ENCODE results near the gene CHD1L.
"Not testable (repeated sequence)": the region's sequence is repeated elsewhere in the genome, so short reads cannot be mapped to it uniquely, and the experiment has no call there.

The CHD1L gene

DNA sequence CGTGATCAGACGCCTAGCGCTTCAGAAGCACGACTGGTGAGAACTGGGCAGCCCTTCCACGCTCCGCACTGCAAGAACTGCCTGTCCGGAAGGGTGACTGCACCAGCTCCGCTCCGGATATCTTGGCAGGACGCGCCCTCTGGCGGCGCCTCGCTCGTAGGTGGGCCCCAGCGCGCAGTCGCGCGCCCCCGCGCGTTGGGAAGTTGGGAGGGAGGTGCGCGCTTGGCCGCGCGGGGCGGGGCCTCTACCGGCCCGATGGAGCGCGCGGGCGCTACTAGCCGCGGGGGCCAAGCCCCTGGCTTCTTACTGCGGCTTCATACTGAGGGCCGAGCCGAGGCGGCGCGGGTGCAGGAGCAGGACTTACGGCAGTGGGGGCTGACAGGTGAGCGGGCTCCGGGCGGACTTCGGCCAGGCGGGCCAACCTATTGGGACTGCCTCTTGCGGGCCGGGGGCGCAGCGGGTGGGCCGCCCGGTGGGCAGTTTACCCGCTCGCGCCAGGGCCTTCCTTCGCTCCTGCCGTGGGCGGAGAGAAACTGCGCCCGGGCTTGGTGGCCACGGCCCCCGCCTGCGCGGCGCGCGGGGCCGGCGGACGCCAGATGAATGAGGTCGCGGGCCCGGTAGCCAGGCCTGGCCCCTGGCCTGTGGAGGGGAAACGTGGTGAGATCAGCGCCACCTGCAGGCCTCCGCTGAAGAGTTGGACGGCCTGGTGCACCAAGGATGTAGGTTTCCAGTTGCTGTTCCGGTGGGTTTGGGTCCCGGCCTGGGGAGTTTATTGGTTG, at the start of gene CHD1L:
TSS of gene CHD1L (plus strand) at position 236 of the 779 bp plus-strand sequence. CDS start at position 256, 20 bp downstream.
- peak; percentile 95 for DNase-seq (ENCODE audit: low spot score)

DNA sequence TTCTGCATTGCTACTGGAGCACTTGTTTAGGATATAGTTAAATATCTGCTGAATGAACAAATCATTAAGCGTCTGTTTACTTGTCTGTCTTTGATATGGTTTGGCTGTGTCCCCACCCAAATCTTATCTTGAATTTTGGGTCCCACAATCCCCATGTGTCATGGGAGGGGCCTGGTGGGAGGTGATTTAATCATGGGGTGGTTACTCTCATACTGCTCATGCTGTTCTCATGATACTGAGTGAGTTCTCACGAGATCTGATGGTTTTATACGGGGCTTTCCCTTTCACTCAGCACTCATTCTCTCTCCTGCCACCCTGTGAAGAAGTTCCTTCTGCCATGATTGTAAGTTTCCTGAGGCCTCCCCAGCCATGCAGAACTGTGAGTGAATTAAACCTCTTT, 45.2 kb upstream of the CHD1L start:
- DNase-seq (ENCODE audit: low spot score), result not testable (repeated sequence)

GRCh38 chr1:147201276-147201675, 41.2 kb upstream of the CHD1L start:
- no peak for DNase-seq (ENCODE audit: low spot score)

GRCh38 chr1:147201786-147202185, 40.7 kb upstream of the CHD1L start:
- no peak for DNase-seq (ENCODE audit: low spot score)

DNA sequence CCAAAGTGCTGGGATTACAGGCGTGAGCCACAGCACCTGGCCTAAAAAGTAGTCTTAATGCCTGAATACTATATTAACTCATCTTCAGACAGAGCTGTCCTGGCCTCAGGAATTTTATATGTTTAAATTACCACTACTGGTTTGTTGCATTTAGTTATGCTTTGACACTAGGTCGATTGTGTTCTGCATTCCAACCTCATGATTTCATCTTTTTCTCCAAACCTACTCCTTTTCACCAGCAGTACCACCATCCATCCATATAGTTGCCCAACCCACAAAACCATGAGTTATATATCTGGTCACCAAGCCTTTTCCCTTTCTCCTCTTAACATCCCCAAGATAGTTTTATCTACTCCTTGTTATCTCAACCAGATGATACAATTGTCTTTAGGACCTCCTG, 39.9 kb upstream of the CHD1L start:
- DNase-seq (ENCODE audit: low spot score), result no peak

GRCh38 chr1:147204080-147204479, 38.4 kb upstream of the CHD1L start:
- no peak for DNase-seq (ENCODE audit: low spot score)

DNA sequence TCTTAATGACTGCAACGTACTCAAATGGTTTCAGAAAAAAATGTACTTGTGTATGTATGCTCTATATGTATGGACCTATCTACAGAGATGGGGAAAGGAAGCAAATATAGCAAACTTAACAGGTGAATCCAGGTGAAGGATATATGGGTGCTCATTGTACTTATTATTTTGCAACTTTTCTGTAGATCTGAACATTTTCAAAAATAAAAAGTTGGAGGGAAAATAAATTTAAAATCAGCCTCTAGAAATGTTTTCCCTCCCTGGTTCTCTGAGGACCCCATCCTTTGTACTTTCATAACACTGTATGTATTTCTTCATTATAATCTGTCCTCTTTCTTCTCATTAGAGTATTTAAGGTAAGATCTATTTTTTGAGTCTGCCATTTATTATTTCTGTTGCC, 35.3 kb upstream of the CHD1L start:
- no peak for DNase-seq (ENCODE audit: low spot score)

GRCh38 chr1:147208619-147209018, 33.9 kb upstream of the CHD1L start:
- DNase-seq (ENCODE audit: low spot score), result no peak

GRCh38 chr1:147209825-147210821, 32.4 kb upstream of the CHD1L start:
- no peak for DNase-seq (ENCODE audit: low spot score)

DNA sequence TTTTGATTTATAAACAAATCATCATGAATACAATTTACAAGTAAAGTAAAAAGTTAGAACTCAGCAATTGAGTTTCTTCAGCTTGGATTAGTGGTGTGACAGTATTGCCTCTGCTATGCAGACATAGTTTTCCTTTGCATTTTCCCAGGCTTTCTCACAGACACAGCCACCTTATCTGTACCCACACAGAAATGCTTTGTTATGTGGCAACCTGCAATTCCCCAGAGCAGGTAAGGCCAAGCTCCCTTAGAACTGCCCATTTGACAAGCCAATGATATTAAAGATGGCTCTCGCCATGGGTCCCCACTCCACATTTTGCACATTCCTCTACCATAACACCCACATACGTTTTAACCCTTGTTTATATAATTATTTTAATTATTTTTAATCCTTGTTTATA, 31.5 kb upstream of the CHD1L start:
- no peak for DNase-seq (ENCODE audit: low spot score)

DNA sequence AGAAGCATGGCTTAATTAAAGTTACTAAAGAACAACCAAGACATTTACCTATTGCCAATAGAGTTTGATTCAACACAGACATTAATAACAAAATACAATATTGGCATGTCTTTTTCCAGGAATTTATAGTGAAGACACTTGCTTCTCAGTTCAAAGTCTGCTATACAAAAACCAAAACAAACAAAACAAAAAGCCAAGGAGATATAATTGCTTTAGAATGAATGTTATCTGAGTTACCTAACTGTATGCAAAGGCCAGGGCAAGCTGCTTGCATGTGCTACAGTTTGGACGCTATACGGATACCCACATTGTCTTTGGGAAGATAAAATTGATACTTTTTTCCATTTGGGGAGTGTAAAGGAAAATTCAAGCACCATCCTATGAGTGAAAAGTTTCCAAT, 30.9 kb upstream of the CHD1L start:
- no peak for DNase-seq (ENCODE audit: low spot score)

- DNase-seq (ENCODE audit: low spot score), result no peak
Observed at GRCh38 chr1:147213271-147213670, 29.2 kb upstream of the CHD1L start.

GRCh38 chr1:147214325-147214724, 28.2 kb upstream of the CHD1L start:
- no peak for DNase-seq (ENCODE audit: low spot score)

DNA sequence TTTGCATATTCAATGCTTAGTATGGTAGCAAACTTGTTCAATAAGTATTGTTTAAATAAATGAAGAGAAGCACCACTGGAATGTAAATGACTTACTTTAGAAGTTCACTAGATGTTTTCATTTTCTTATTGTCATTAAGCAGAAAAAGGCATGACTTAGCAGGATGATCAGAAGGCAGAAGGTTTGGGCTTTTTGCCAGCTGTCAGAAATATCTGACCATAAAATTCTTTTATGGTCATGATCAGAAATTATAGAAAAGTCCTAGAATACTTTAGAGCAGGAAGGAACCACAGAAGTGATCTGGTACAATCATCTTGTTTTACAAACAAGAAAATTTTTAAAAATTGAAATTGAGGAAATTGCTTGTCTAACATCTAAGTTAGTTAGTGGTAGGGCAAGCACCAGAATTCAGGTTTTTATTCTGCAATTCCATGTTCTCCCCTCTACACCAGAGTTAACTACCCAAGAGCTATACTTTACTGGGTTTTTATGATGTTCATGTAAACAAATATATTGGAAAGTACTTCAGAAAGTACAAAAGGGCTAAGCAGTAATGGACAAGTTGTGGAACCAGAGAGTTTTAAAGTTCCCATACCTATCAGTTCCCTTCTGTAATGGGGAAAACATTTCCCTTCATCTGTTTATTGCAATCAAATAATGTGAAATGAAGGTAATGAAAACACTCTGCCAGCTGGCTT, 27.5 kb upstream of the CHD1L start:
- no peak for DNase-seq (ENCODE audit: low spot score)

- no peak for DNase-seq (ENCODE audit: low spot score)
Observed at GRCh38 chr1:147215540-147215916, 27.0 kb upstream of the CHD1L start.

GRCh38 chr1:147216124-147216523, 26.4 kb upstream of the CHD1L start:
- no peak for DNase-seq (ENCODE audit: low spot score)

DNA sequence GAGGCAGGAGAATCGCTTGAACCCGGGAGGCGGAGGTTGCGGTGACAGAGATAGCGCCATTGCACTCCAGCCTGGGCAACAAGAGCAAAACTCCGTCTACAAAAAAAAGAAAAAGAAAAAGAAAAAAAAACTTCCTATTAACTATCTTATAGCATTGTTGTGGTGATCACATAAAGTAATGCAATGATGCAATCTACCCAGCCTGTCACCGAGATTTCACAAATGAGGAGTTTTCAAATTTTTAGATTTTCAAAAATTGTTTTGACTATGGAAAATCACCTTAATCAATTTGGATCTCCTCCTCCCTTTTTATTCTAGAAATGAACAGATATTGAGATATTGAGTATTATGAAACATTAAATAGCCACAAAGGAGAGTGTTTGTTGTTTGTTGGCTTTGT, 25.3 kb upstream of the CHD1L start:
- no peak for DNase-seq (ENCODE audit: low spot score)

GRCh38 chr1:147218606-147219005, 23.9 kb upstream of the CHD1L start:
- no peak for DNase-seq (ENCODE audit: low spot score)

- no peak for DNase-seq (ENCODE audit: low spot score)
Observed at GRCh38 chr1:147223740-147224615, 18.5 kb upstream of the CHD1L start.

DNA sequence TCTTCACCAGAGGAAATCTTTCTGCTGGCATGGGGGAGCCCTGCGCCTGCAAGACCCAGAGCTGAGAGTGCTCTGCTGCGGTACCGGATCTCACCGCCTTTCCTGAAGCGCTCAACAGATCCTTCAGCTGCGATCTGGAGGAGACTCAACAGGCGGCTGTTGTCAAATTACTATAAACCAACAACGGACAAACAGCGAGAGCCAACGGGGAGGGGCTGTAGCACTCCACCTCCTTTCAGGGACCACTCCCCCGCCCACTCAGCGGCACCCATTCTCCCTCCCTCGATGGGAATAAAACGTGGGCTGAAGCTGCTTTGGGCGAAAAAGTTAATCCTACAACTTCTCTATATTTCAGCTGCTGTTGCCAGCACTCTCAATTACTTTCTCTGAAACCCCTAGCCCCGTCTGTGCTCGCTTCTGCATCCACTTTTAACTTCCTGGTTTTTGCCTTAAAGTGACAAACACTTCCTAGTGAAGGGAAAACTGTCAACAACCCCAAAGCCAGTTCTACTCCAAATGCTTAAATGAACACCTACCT, 17.2 kb upstream of the CHD1L start, which contains the start of gene FMO5:
TSS of gene FMO5 (minus strand) at position 147 of the 538 bp plus-strand sequence. CDS start 310 bp downstream, outside the sequence.
- peak; percentile 66 for DNase-seq (ENCODE audit: low spot score)

DNA sequence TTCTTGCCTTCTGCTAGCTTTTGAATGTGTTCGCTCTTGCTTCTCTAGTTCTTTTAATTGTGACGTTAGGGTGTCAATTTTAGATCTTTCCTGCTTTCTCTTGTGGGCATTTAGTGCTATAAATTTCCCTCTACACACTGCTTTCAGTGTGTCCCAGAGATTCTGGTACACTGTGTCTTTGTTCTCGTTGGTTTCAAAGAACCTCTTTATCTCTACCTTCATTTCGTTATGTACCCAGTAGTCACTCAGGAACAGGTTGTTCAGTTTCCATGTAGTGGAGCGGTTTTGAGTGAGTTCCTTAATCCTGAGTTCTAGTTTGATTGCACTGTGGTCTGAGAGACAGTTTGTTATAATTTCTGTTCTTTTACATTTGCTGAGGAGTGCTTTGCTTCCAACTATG, 11.5 kb upstream of the CHD1L start:
- DNase-seq (ENCODE audit: low spot score), result not testable (repeated sequence)
